GM18858 (cell line): Measurements from ENCODE around the gene ZNF425.
"Not testable (repeated sequence)": the region's sequence is repeated elsewhere in the genome, so short reads cannot be mapped to it uniquely, and the experiment has no call there.

Experiments
- ATAC-seq: cut with Tn5 transposase; IDR thresholded peaks from one replicate; pipeline ENCODE4 v1.9.1; 2021; ENCODE audit not compliant: unreplicated experiment

Gene ZNF425

DNA sequence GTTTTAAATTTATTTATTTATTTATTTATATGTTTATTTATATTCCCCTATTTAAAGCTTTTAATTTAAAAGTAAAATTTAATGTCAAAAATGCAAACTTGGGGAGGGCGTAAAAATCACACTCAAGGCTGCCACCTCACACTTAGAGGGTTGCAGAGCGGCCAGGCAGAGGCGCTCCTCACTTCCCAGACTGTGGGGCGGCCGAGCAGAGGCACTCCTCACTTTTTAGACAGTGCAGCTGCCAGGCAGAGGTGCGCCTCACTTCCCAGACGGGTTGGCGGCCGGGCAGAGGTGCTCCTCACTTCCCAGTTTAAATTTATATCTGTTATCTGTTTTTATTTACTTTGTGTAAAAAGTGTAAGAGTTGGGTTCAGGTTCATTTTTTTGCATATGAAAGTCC lies 10.0 kb upstream of the ZNF425 start:
- ATAC-seq: no peak

DNA sequence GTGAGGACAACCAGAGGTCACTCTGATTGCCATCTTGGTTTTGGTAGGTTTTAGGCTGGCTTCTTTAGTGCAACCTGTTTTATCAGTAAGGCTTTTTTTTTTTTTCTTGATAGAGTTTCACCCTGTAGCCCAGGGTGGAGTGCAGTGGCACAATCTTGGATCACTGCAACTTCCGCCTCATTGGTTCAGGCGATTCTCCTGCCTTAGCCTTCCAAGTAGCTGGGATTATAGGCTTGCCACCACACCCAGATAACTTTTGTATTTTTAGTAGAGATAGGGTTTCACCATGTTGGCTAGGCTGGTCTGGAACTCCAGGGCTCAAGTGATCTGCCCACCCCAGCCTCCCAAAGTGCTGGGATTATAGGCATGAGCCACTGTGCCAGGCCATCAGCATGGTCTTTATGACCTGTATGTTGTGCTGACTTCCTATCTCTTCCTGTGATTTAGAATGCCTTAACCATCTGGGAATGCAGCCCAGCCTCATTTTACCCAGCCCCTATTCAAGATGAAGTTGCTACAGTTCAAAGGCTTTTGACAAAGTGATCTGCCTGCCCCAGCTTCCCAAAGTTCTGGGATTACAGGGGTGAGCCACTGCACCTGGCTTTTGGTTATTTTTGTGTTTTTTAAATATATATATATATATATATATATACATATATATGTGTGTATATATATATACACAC lies 7.0 kb upstream of the ZNF425 start:
- ATAC-seq: no peak

DNA sequence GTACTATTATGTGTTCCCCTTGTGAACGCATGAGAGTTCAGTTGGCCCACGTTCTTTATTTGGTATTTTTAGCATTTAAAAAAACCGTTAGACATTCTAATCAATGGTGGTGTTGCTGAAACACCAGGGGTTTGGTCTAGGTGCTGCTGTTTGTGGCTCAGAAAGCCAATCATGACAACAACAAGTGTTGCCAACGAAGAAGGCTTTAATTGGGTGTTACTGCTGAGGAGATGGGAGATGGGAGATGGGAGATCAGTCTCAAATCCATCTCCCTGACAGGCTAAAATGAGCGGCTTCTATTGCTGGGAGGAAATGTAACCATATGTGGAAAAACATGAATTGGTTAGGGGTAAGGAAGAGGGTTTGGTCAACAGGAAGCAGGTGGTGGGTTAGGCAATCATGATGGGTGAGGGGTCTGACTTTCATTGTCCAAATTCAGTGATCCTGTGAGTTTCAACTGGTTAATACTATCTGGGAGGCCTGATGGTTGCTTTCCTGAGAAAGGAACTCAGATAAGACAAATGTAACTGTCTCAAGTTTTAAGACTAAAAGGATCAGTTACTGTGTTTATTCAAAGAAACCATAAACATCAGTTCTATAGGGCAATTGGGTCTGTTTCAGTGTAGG lies 4.6 kb upstream of the ZNF425 start:
- ATAC-seq: no peak

DNA sequence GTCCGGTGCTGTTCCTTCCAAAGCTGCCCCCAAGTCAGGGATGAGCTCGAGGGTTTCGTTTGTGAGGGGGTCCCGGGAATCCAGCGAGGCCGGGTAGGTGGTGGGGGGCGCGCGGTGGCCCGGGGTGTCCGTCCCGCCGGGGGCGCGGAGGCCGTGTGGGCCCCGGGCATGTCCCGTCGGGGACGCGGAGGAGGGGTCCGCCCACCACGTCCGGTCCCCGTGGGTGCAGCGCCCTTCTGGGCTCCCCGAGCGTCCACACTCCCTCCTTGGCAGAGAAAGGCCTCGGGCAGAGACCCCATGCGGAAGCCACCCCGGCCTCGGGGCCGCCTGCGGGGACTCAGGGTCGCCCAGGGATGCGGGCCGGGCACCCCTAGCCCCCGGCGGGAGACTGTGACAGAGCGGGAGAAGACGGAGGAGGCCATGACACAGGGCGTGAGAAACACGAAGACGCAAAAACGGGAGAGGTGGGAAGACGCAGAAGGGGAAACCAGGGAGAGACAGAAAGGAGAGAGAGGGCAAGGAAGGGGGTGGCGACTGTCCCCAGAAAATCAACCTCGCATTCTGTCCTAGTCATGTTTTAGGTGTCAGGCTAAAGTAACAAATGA lies 640 bp upstream of the ZNF425 start:
- ATAC-seq: peak; percentile 24

DNA sequence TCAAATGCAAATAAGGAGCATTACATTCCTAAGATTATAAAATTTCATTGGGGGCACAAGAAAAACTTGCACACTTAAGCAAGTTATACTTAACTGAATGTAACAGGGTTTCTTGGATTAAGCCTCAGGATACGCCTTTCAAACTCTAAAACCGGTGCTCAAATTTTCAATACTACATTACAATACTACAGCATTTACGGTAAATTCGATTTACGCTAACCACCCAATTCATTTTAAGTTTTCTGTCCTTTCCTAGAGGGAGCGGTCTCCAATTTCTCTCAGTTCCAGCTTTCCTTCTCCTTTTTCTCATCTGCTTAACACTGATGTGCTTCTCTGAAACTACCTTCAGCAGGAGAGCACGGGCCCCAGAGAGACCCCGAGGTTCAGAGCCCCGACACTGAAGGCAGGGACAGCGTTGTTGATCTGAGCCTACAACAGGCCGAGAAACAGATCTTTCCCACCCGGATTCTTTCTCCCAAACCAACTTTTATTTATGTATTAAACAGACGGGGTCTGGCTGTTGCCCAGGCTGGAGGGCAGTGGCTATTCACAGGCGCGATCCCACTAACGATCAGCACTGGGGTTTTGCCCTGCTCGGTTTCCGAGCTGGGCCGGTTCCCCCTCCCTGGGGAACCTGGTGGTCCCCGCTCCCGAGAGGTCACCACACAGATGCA lies 798 bp downstream of the ZNF425 start:
- ATAC-seq: no peak

DNA sequence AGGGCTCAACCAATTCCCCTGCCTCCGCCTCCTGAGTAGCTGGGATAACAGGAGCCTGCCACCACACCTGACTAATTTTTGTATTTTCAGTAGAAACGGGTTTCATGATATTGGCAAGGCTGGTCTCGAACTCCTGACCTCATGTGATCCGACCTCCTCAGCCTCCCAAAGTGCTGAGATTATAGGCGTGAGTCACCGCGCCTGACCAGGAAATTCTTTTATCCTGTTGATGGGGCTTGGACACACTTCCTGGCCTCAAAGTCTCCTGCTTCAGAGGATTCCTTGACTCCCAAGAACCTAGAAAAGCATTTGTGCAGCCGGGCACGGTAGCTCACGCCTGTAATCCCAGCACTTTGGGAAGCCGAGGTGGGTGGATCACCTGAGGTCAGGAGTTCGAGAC lies 16.2 kb downstream of the ZNF425 start:
- ATAC-seq: no peak

DNA sequence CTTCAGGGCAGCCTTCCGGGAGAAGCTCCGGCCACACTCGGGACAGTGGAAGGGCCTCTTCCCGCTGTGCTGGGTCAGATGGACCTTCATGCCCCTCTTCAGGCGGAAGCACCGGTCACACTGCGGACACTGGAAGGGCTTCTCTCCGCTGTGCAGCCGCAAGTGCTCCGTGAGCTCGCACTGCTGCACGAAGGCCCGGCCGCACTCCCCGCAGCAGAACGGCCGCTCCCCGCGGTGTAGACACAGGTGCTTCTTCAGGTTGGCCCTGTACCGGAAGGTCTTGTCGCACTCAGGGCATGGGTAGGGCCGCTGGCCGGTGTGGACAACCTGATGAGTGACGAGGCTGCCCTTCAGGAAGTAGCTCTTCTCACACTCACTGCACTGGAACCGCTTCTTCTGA lies 21.4 kb downstream of the ZNF425 start:
- no peak for ATAC-seq

DNA sequence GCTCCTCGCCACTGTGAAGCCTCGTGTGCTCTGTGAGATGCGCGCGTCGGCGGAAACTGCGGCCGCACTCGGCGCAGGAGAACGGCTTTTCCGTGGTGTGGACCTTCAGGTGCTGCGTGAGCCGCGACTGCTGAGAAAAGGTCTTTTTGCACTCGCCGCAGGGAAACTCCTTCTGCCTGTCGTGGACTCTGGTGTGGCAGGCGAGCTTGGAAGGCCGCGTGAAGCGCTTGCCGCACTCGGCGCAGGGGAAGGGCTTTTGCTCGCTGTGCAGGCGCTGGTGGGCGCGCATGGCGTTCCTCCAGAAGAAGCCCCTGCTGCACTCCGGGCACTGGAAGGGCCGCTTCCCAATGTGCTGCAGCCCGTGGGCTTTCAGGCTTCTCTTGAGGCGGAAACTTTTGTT lies 21.9 kb downstream of the ZNF425 start:
- ATAC-seq: no peak

DNA sequence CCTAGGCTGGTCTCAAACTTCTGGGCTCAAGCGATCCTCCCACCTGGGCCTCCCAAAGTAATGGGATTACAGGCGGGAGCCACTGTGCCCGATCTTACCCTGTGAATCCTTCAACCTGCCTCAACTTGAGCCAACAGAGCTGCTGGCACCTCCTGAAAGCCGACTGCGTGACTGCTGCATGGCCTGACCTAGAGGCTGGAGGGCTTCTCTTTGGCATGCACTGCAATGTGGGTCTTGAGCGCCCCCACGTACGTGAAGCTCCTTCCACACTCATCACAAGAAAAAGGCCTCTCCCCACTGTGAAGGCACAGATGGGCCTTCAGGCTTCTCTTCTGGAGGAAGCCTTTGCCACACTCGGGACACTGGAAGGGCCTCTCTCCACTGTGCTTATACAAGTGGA lies 22.7 kb downstream of the ZNF425 start:
- no peak for ATAC-seq

DNA sequence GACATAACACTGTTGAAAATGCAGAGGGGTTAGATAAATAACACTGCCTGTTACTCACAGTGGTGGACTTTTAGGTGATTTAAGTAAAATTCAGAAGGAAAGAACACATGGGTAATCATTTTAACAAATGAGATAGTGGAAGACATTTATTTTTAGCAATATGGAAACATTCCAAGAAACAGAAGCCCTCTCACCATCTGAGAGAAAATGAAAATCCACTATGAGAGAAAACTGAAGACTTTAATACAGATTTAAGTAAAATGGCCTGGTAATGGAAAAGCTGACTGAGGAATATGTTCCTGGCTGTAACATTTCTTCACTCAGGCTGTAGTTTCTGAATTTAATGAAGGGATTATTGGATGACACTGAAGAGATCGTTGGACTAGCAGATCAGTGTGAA lies 23.5 kb downstream of the ZNF425 start:
- no peak for ATAC-seq

DNA sequence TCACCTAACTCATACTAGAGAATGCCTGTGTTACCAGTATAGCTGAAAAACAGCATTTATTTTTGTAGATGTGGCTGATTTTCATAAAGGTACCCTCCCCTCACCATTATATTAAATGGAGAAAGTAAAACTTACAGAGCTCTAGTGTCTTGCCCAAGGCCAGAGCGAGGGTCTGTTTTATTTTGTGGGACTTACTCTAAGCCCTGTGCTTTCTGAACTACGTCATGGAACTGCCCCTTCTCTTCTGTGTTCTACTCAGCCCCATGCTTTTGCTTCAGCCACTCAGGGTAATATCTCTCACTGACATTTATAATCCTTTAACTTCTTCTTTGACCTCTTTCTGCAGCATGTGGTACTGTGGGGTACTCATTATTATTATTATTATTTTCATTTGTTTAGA lies 25.3 kb downstream of the ZNF425 start:
- no peak for ATAC-seq

DNA sequence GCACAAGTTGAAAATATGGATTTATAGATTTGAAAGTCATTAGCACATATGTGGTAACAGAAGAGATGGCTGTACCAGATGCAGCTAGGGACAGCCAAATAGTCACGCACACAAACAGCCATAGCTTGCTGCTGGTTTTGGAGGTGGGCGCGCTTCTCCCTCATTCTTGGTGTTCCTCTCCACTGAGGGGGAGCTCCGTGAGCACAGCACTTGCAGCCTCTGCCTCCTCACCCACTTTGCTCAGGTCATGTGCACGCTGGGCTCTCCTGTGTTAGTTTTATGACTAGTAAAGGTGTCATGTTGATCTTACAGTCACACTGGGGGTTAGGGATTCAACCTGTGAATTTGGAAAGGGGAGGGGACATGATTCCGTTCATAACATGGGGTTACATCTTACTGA lies 27.1 kb downstream of the ZNF425 start:
- no peak for ATAC-seq

DNA sequence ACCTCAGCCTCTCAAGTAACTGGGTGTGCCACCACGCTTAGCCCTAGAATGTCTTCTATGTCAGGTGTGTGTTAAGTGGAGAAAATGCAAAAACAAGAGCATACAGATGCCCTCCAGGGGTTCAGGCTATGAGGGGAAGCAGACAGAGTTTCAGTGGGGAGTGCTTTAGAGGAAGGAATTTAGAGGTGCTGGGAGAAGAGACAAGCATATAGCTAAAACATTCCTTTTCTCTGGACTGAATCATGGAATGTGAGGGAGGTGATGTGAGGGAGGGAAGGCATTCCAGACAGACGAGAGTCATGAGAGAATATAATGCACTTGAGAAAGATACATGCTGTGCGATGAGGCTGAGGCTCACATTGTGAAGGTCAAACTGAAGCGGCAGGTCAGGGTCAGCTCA lies 29.0 kb downstream of the ZNF425 start:
- no peak for ATAC-seq

DNA sequence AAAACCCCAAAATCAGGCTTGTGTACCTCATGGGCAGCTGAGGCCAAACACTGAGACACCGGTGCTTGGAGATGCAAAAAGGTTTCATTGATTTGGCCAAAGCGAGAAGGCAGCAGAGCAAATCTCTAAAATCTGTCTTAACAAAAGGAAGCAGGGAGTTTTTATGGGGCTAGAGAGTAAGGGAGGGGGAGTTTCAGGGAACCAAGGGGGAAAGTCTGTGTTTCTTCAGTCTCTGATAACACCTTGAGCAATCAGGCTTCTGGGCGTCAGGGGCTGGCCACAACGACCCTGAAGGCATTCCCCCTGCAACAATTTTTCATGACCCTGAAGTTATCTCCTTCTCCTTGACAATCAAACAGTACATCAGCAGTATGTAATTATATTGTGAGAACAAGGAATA lies 32.9 kb downstream of the ZNF425 start:
- ATAC-seq: no peak

DNA sequence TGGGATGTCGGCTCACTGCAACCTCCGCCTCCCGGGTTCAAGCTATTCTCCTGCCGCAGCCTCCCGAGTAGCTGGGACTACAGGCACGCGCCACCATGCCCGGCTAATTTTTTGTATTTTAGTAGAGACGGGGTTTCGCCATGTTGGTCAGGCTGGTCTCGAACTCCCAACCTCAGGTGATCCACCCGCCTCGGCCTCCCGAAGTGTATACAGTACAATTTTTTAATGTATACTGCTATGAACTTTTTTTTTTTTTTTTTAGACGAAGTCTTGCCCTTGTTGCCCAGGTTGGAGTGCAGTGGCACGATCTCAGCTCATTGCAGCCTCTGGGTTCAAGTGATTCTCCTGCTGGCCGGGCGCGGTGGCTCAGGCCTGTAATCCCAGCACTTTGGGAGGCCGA lies 33.9 kb downstream of the ZNF425 start:
- ATAC-seq: not testable (repeated sequence)

DNA sequence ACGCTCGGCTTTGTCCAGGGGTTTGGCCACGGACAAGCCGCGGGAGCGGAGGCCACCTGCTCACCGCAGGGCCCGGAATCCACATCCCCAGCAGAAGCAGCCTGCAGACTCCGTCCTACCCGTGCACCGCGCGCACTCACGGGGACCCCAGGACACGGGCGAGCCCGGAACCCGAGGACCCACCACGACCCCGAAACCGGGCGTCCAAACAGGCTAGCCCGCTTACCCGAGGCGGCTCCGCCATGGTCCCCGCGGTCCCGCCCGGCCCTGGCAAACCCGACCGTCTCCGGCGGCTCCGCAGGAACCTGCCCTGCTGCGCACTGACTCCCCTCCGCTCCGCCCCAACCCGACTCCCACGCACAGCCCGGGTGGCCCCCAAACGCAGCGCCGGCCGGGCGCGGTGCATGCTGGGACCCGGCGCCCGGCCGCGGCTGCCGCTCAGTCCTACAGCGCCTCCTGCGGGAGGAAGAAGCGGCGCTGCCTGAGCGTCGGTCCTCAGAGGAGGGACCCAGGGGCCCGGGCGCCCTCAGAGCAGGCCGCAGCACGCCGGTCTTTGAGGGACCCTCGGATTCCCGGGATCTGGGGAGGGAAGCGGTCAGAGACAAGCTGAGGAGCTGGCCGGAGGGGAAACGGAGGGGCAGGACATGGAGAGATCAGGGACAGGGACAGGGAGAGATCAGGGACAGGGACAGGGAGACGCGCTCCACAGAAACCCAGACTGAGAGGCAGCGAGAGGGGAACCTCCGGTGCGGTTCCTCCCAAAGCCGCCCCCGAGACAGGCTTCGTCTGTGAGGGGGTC lies 35.5 kb downstream of the ZNF425 start, which contains the start of gene ZNF786:
TSS of gene ZNF786 (minus strand) at position 322 of the 799 bp plus-strand sequence. CDS start at position 244, 78 bp downstream.
- ATAC-seq: peak; percentile 76

DNA sequence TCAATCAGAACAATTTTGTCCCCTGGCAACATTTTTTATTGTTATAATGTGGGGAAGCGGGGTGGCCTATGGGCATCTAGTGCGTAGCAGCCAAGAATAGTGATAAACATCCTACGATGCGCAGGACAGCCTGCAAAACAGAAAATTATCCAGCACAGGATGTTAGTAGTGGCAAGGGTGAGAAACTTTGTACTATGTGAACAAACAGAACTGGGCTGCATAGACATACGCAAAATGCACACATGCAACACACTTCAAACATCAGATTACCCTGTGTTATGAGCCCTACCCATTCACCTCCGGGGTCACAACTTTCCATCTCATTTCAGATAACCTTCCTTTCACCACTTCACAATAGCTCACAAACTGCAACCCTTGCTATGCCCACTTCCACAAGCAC lies 38.7 kb downstream of the ZNF425 start:
- no peak for ATAC-seq

DNA sequence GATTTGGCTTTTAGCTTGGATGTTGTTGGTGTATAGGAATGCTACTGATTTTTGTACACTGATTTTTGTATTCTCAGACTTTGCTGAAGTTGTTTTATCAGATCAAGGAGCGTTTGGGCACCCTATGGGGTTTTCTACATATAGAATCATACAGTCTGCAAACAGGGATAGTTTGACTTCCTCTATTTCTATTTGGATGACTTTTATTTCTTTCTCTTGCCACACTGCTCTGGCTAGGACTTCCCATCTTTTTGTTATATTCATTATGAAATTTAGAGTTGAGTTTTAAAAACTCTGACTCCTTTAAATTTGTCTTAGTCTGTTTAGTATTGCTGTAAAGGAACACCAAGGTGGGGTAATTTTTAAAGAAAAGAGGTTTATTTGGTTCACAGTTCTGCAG lies 40.3 kb downstream of the ZNF425 start:
- no peak for ATAC-seq

DNA sequence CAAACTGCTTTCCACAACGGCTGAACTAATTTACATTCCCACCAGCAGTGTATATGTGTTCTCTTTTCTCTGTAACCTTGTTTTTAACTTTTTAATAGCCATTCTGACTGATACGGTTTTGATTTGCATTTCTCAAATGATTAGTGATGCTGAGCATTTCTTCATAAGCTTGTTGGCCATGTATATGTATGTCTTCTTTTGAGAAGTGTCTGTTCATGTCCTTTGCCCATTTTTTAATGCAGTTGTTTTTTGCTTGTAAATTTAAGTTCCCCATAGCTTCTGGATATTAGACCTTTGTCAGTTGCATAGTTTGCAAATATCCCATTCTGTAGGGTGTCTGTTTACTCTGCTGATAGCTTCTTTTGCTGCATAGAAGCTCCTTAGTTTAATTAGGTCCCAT lies 41.7 kb downstream of the ZNF425 start:
- no peak for ATAC-seq

DNA sequence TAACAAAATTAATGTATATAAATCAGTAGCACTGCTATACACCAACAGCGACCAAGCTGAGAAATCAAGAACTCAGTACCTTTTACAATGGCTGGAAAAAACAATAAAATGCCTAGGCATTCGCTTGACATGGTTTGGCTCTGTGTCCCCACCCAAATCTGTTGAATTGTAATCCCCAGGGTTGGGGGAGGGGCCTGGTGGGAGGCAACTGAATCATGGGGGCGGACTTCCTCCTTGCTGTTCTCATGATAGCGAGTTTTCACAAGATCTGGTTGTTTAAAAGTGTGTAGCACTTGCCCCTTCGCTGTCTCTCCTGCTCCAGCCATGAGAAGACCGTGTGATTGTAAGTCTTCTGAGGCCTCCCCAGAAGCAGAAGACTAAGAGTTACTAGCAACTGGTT lies 44.2 kb downstream of the ZNF425 start:
- ATAC-seq: no peak

DNA sequence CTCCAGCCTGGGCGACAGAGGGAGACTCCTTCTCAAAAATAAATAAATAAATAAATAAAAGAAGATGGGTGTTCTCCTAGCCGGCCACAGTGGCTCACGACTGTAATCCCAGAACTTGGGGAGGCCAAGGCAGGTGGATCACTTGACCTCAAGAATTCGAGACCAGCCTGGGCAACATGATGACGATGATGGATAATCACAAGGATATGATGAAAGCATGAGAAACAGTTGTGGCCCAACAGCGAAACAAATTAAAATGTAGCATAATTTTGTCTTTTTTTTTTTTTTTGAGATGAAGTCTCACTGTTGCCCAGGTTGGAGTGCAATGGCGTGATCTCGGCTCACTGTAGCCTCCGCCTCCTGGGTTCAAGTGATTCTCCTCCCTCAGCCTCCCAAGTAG lies 48.5 kb downstream of the ZNF425 start:
- ATAC-seq: no peak
